ENCODE data around the gene PCSK4. TPM values are rescaled to one million over a fixed set of nuclear protein-coding genes. Genes with fewer than 3 reads are reported as not detected.
A peak's percentile ranks its signal among the peaks of the same experiment; 100 is the strongest.

Gene PCSK4
- total and polyA plus RNA-seq, 2 of the 13 experiments (the other 11 are each of a cell fraction or from before 2014, with no cell fraction given): 2.0 to 2.7 TPM

GRCh38 chr19:1438035-1438932 is 51.9 kb downstream of the PCSK4 start, which contains the start of gene RPS15 (continued):
- TF ChIP-seq CTCF (CRISPR knock-in tag; IDR thresholded peaks at IDR 0.05) (peak; percentile 99), MATR3 (CRISPR knock-in tag; IDR thresholded peaks at IDR 0.05) (no peak), ZNF281 (CRISPR knock-in tag; IDR thresholded peaks at IDR 0.05; ENCODE audit: borderline replicate concordance) (peak; percentile 31; the same call in 1 of the 2 replicates), ZHX1 (CRISPR knock-in tag; IDR thresholded peaks at IDR 0.05; ENCODE audit: low read depth) (peak; percentile 61; the same call in 1 of the 2 replicates), KDM3A (CRISPR knock-in tag; IDR thresholded peaks at IDR 0.05; ENCODE audit: low read depth) (peak; percentile 96), ZNF619 (CRISPR knock-in tag; IDR thresholded peaks at IDR 0.05) (peak; percentile 98; the same call in 1 of the 2 replicates), NCOA2 (CRISPR knock-in tag; IDR thresholded peaks at IDR 0.05) (peak; percentile 71), RARA (CRISPR knock-in tag; IDR thresholded peaks at IDR 0.05) (peak; percentile 58; the same call in 1 of the 2 replicates), MTA3 (CRISPR knock-in tag; IDR thresholded peaks at IDR 0.05) (no peak), ZFP1 (CRISPR knock-in tag; IDR thresholded peaks at IDR 0.05) (peak; percentile 94), ZBTB43 (CRISPR knock-in tag; conservative IDR thresholded peaks at IDR 0.05) (peak; percentile 87; the same call in 1 of the 2 replicates), ZNF776 (CRISPR knock-in tag; IDR thresholded peaks at IDR 0.05) (peak; percentile 84; the same call in 1 of the 2 replicates), ZNF800 (CRISPR knock-in tag; IDR thresholded peaks at IDR 0.05) (peak; percentile 84), ZBTB44 (CRISPR knock-in tag; IDR thresholded peaks at IDR 0.05) (peak; percentile 61; the same call in 1 of the 2 replicates), ZBTB7A (CRISPR knock-in tag; IDR thresholded peaks at IDR 0.05) (no peak; the same call in none of the 2 replicates), MIXL1 (CRISPR knock-in tag; IDR thresholded peaks at IDR 0.05) (peak; percentile 88)

Data from HepG2 (cell line).